Measurements from ENCODE around the gene SEPTIN7. TPM values are rescaled to one million over a fixed set of nuclear protein-coding genes. Genes with fewer than 3 reads are reported as not detected.

SEPTIN7 gene
- total and polyA plus RNA-seq, 2 of the 13 experiments (the other 11 are each of a cell fraction or from before 2014, with no cell fraction given) = 103 to 129 TPM

- ChIA-PET POLR2A (no interaction called here), CTCF (ENCODE audit: low intra/inter-chr PET ratio, low total read pairs) (no interaction called here)
- in situ Hi-C loops (cut with HindIII; ENCODE audit: extremely low pct_ligation_motif_present, low pct_unique_long_range_greater_than_20kb) = no loop called here
- Histone ChIP-seq H3K4me1 (ENCODE audit: insufficient read depth, low read length) (peaks cover 17% of the 10 kb centered on the region), H2AFZ (ENCODE audit: low read length) (no peak overlapping the region), H3K9ac (ENCODE audit: insufficient read depth, low read depth, low read length) (no peak overlapping the region), H4K20me1 (ENCODE audit: insufficient read depth, low read length) (peaks cover 22% of the 10 kb centered on the region), H3K27me3 (ENCODE audit: control insufficient read depth in 1 of 2, insufficient read depth in 2 of 2, low read length in 2 of 2) (no peaks in the 10 kb centered on the region), H3K79me2 (ENCODE audit: insufficient read depth, low read length) (peaks cover 99% of the 10 kb centered on the region), H3K9me3 (ENCODE audit: low read length) (no peaks in the 10 kb centered on the region), H3K4me2 (ENCODE audit: low read depth, low read length) (no peak overlapping the region), H3K27ac (ENCODE audit: extremely low read length, insufficient read depth, low read length) (no peak overlapping the region), H3K4me3 (replicated peaks in 1 of 3; ENCODE audit: insufficient read depth in 1 of 3, low read depth in 2 of 3, low read length in 3 of 3) (no peak overlapping the region), H3K36me3 (replicated peaks in 1 of 2; ENCODE audit: control insufficient read depth in 1 of 2, insufficient read depth in 2 of 2, low read length in 2 of 2) (no peaks in the 10 kb centered on the region)
- intact Hi-C loops (cut with micrococcal nuclease; ENCODE audit: unreplicated experiment) = no loop called here
- BruUV-seq (replicated peaks) = no TSS peak
- TF ChIP-seq ZXDC (CRISPR knock-in tag; IDR thresholded peaks at IDR 0.05) (no peak), SUZ12 (IDR thresholded peaks at IDR 0.05; ENCODE audit: low read depth, low read length) (no peak), ZFP36L1 (CRISPR knock-in tag; IDR thresholded peaks at IDR 0.05) (no peak), ZNF331 (CRISPR knock-in tag; IDR thresholded peaks at IDR 0.05) (no peak), RARA (CRISPR knock-in tag; IDR thresholded peaks at IDR 0.05) (no peak), PRDM15 (CRISPR knock-in tag; IDR thresholded peaks at IDR 0.05) (no peak), PCBP2 (optimal IDR thresholded peaks at IDR 0.05; ENCODE audit: low read depth, low read length, poor library complexity, severe bottlenecking) (no peak), ZNF639 (CRISPR knock-in tag; conservative IDR thresholded peaks at IDR 0.05) (no peak)
- FAIRE-seq (no peak), ATAC-seq (no peak), DNase-seq (ENCODE audit: low spot score) (no peak)
- WGBS (ENCODE audit: low lambda C conversion rate) = 96% methylated on average over 2 of the region's 2 CpGs
Observed at GRCh38 chr7:35817930-35818329, 17.1 kb downstream of the SEPTIN7 start.

All from HepG2 (cell line).